HG03139 (cell line): Measurements from ENCODE around the gene MEF2C.
"Not testable (repeated sequence)": the region's sequence is repeated elsewhere in the genome, so short reads cannot be mapped to it uniquely, and the experiment has no call there.

Experiments
- ATAC-seq: cut with Tn5 transposase; IDR thresholded peaks from one replicate; pipeline ENCODE4 v1.9.1; 2021; ENCODE audit not compliant: unreplicated experiment

MEF2C gene

GRCh38 chr5:88883059-88883835 lies at the start of gene MEF2C:
TSS of gene MEF2C (minus strand) at chr5:88883184. CDS start at chr5:88823788, 59,396 bp downstream.
- no peak for ATAC-seq

GRCh38 chr5:88932541-88932940 lies 49.6 kb upstream of the MEF2C start:
- ATAC-seq: no peak

- no peak for ATAC-seq
Measured at GRCh38 chr5:88930335-88930734, 47.4 kb upstream of the MEF2C start.

- ATAC-seq: no peak
Measured at GRCh38 chr5:88929385-88929784, 46.4 kb upstream of the MEF2C start.

GRCh38 chr5:88926774-88927173 lies 43.8 kb upstream of the MEF2C start:
- ATAC-seq: no peak

- ATAC-seq: no peak
Measured at GRCh38 chr5:88925692-88926490, 42.9 kb upstream of the MEF2C start.

- no peak for ATAC-seq
Measured at GRCh38 chr5:88924330-88924657, 41.3 kb upstream of the MEF2C start.

- ATAC-seq: no peak
Measured at GRCh38 chr5:88923623-88924329, 40.8 kb upstream of the MEF2C start.

GRCh38 chr5:88912743-88913142 lies 29.8 kb upstream of the MEF2C start:
- not testable (repeated sequence) for ATAC-seq

GRCh38 chr5:88911059-88911572 lies 28.1 kb upstream of the MEF2C start:
- ATAC-seq: not testable (repeated sequence)

GRCh38 chr5:88904478-88904877 lies 21.5 kb upstream of the MEF2C start:
- not testable (repeated sequence) for ATAC-seq

- not testable (repeated sequence) for ATAC-seq
Measured at GRCh38 chr5:88903966-88904365, 21.0 kb upstream of the MEF2C start.

- ATAC-seq: not testable (repeated sequence)
Measured at GRCh38 chr5:88901077-88901476, 18.1 kb upstream of the MEF2C start.

GRCh38 chr5:88899096-88899737 lies 16.2 kb upstream of the MEF2C start:
- ATAC-seq: no peak

- ATAC-seq: no peak
Measured at GRCh38 chr5:88897748-88898147, 14.8 kb upstream of the MEF2C start.

- no peak for ATAC-seq
Measured at GRCh38 chr5:88895681-88896501, 12.9 kb upstream of the MEF2C start.

- no peak for ATAC-seq
Measured at GRCh38 chr5:88892669-88893068, 9.7 kb upstream of the MEF2C start.

GRCh38 chr5:88890070-88890781 lies 7.2 kb upstream of the MEF2C start:
- no peak for ATAC-seq
